Anterior cingulate cortex (tissue), 58 donors: ENCODE results near the gene RCAN3.
"Not testable (repeated sequence)": the region's sequence is repeated elsewhere in the genome, so short reads cannot be mapped to it uniquely, and the experiment has no call there.

Experiments used
- DNase-seq, 58 donors: peaks; one replicate each; lab custom pipeline; 2025; lab: John Stamatoyannopoulos, UW

The RCAN3 gene

GRCh38 chr1:24483441-24483840 lies 19.2 kb upstream of the RCAN3 start:
- DNase-seq, result no peak

GRCh38 chr1:24484199-24484598 lies 18.4 kb upstream of the RCAN3 start:
- no peak for DNase-seq

GRCh38 chr1:24486331-24487065 lies 16.1 kb upstream of the RCAN3 start:
- DNase-seq, result no peak

GRCh38 chr1:24487455-24487854 lies 15.2 kb upstream of the RCAN3 start:
- no peak for DNase-seq

GRCh38 chr1:24488159-24488558 lies 14.5 kb upstream of the RCAN3 start:
- DNase-seq, result not testable (repeated sequence)

- no peak for DNase-seq
Measured at GRCh38 chr1:24489674-24490073, 13.0 kb upstream of the RCAN3 start.

- no peak for DNase-seq
Measured at GRCh38 chr1:24490101-24490781, 12.4 kb upstream of the RCAN3 start.

GRCh38 chr1:24491577-24492360 lies 10.9 kb upstream of the RCAN3 start:
- DNase-seq, result no peak

- DNase-seq, result not testable (repeated sequence)
Measured at GRCh38 chr1:24492935-24493334, 9.7 kb upstream of the RCAN3 start.

- DNase-seq, result no peak
Measured at GRCh38 chr1:24493785-24494184, 8.9 kb upstream of the RCAN3 start.

- DNase-seq, result no peak
Measured at GRCh38 chr1:24498589-24498988, 4.0 kb upstream of the RCAN3 start.

GRCh38 chr1:24500448-24501048 lies 2.1 kb upstream of the RCAN3 start:
- DNase-seq, result no peak

GRCh38 chr1:24501371-24502064 lies 1.1 kb upstream of the RCAN3 start:
- peak in 2 of 58 donors; percentile 6 to 8 for DNase-seq

GRCh38 chr1:24502065-24502708 lies 449 bp upstream of the RCAN3 start:
- DNase-seq, result peak in 19 of 58 donors; percentile 10 to 63 (median 40)

GRCh38 chr1:24503059-24503751 lies 569 bp downstream of the RCAN3 start:
- peak in 4 of 58 donors; percentile 15 to 39 (median 29) for DNase-seq

- no peak for DNase-seq
Measured at GRCh38 chr1:24503870-24504523, 1.4 kb downstream of the RCAN3 start.

GRCh38 chr1:24504560-24504959 lies 1.9 kb downstream of the RCAN3 start:
- no peak for DNase-seq

- DNase-seq, result peak in 2 of 58 donors; percentile 7 to 8
Measured at GRCh38 chr1:24505816-24506215, 3.2 kb downstream of the RCAN3 start.
